Erythroblast (primary cell): ENCODE results near the gene AFAP1.
A peak's percentile ranks its signal among the peaks of the same experiment; 100 is the strongest.

Source experiments
- DNase-seq, 2 experiments: peaks; one replicate each; lab custom pipeline; 2025; lab: John Stamatoyannopoulos, UW
- GATA1 ChIP-seq: IDR thresholded peaks from 2 replicates; pipeline ENCODE4 v1.6.1; 2011; ENCODE audit warnings: low read depth, mild to moderate bottlenecking, control low read depth, low read length, moderate library complexity
- POLR2A ChIP-seq: IDR thresholded peaks from 2 replicates; pipeline ENCODE4 v1.6.1; 2011; ENCODE audit warnings: mild to moderate bottlenecking, low read length

The AFAP1 gene

DNA sequence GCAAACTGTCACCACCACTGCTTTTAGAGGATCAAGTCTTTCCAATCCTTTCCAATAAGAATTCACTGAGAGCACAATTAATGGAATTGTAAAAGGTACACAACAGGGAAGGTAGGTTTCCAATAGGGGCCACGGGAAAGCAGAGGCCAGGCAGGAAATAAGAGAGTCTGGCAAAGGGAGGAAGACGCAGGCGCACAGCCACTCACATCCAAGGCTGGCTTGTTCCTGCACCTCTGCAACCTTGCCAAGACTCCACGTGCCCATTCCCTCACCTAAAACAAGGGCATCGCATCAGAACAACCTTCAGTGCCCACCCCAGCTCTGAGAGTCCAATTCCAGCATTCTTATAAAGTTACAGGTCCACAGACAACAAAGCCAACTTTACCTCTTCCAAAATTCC, 81.2 kb downstream of the AFAP1 start:
- DNase-seq = no peak
- TF ChIP-seq POLR2A (no peak), GATA1 (no peak)

DNA sequence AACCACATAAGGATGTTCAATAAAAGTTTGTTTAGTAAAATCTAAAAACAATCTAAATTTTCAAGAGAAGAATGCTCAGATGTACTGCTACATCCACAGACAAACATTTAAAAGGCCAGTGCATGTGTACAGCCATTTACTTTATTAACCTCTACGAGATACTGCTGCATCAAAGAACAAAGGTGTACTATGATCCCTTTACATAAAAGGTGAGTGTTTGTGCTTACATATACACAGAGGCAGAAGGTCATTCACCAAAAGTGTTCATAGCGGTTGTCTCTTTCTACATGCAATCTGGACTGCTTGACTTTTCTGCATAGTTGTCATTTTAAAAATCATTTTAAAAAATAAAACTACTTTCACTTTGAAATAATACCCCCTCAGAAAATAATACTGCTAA, 81.7 kb downstream of the AFAP1 start:
- no peak for TF ChIP-seq POLR2A
- no peak for TF ChIP-seq GATA1
- no peak for DNase-seq

DNA sequence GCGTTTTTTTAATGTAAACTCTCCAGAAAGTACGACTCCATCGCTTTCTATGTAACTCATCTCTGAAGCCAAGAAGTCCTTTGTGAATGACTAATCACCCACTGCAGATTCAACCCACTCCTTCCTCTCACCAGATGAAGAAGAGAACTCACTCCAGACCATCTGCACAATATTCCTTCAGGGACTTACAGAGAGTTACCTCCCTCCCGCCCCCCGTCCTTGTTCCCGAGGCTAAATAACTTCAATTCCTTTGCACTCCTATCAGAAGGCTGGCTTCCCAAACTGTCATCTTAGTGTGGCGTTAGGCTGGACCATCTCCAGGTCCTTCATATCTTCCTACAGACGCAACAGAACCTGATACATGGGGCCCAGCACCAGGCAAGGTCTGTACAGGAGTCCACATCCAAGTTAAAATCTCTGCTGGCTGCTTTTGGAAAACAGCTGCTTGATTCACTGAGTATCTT, 82.4 kb downstream of the AFAP1 start:
- no peak for DNase-seq
- TF ChIP-seq GATA1 (no peak), POLR2A (no peak)

DNA sequence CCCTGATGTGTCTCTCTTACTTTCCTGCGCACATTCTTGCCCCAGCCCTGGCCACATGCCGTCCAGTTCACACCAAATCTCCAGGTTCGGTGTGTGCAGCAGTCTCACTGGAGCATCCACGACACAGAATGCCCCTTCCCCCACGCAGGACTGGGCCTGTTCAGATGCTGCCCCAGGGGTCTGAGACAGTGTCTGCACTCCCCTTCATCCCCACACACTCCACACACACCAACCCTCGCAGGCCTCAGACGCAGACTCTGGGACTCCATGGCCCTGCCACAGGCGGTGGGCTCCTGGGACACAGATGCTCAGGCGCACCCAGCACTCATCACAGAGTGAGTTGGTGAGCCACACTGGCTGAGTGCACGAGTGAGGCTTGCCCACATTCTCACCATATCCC, 83.9 kb downstream of the AFAP1 start:
- TF ChIP-seq POLR2A (no peak), GATA1 (no peak)
- no peak for DNase-seq

DNA sequence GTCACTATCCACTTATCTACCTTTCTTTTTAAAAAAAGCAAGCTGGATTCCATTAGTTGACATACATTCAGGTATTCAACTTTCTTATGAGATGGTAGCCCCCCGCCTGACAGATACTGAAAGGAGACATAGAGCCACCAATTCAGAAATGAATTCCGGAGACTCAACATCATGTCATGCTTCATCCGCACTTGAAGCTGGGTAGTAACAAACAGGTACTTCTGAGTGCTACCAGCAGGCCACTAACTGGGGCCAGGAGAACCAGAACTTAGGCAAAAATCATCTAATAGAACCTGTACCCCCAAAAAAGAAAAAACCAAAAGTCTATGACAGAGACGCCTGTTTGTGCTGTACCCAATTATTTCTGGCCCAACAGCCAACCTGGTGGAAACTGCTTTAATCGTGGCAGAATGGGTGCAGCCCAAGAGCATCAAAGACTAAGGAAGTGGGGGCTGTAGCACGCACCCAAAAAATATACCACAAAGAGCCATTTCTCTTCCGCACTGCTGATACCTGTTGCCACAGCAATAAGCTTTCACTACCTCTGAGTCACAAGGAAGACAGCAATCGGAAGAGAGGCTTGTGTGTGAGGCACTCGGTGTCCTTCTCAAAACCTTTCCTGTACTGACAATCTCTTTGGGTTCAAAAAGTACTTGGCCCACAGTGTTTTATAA, 84.8 kb downstream of the AFAP1 start:
- TF ChIP-seq GATA1 (no peak), POLR2A (no peak)
- no peak for DNase-seq

DNA sequence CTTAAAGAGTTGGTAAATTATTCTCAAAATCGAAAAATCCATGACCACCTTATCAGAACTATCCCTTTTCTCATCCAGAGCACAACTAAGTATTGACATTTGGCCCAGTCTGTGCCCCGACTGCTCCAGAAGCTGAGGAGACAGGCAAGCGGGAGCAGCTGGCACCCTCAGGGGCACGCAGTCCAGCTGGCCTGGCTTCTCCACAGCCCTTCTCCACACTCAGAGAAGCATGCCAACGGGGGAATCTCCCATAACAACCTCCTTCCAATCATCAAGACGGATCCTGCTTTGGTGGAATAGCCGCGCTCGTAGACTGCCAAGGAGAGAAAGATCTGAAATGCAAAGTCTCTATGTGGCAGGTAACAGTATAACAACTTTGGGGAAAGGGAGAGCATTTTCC, 85.4 kb downstream of the AFAP1 start:
- DNase-seq = no peak
- TF ChIP-seq GATA1 (no peak), POLR2A (no peak)

DNA sequence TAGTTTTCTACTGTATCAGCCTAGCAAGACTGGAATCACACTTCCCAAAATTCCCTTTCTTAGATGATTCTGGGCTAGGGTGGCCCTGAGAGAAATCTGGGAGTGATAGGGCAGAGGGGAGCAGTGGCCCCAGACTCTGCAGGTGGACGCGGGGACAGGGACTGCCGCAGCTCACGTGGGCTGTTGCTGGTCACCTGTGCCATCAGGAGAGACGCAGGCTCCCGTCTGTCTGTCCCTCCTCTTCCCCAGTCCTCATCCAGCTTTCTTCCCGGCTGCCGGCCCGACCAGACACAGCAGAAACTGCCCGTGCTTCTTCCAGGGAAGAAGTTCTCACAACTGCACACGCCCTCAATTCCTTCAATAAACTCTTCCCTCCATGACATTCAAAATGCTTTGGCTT, 86.4 kb downstream of the AFAP1 start:
- no peak for DNase-seq
- TF ChIP-seq GATA1 (no peak), POLR2A (no peak)

DNA sequence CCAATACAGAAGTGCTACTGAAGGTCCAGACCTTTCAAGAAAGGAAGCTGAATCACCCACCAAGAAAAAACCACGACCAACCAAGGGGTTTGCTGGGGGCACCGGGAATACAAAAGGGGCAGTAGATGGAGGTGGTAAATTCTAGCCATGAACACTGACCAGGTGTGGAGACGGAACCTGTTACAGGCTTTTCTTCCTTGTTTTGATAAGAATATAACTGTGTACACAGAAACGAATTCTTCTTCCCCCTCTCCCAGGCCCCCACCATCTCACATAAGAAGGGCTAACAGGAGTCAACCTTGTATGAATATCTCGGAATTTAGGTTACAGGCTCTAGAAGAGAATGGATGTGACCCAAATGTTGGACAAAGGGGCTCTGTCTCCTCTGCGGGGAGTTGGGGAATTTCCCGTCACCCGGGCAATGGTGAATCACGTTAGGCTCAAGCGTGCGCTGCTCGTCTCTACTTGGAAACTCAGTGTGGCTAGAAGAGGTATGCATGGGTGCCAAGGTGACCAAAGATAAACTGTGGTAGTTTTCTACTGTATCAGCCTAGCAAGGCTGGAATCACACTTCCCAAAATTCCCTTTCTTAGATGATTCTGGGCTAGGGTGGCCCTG, 87.0 kb downstream of the AFAP1 start:
- no peak for DNase-seq
- TF ChIP-seq POLR2A (no peak), GATA1 (no peak)

DNA sequence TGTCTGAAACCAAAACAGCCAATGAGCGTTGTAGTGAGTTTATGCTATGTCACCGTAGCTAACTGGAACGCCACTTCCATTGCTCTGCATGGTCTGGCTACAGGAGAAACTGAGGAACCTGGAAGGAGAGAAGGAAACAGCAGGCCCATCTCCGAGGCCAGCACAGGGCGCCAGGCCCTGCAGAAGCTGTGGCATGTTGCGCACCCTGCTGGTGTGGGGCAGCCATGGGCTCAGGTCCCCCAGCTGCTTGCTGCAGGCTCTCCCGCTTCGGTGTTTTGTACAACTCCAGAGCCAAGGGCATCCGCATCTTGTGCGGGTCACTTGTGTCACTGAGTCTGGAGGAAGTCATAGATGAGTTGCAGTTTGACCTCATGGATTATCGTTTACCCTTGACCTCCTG, 89.2 kb downstream of the AFAP1 start:
- peak; percentile 19 to 44 for DNase-seq
- no peak for TF ChIP-seq POLR2A
- TF ChIP-seq GATA1 = no peak

DNA sequence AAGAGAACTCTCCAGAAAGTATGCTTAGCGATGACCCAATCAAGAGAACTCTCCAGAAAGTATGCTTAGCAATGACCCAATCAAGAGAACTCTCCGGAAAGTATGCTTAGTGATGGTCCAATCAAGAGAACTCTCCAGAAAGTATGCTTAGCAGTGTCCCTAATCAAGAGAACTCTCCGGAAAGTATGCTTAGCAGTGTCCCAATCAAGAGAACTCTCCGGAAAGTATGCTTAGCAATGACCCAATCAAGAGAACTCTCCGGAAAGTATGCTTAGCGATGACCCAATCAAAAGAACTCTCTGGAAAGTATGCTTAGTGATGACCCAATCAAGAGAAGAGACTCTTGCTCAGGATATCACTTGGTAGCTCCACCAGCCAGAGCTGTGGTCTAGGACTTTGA, 92.5 kb downstream of the AFAP1 start:
- TF ChIP-seq POLR2A = no peak
- TF ChIP-seq GATA1 = no peak
- no peak for DNase-seq

DNA sequence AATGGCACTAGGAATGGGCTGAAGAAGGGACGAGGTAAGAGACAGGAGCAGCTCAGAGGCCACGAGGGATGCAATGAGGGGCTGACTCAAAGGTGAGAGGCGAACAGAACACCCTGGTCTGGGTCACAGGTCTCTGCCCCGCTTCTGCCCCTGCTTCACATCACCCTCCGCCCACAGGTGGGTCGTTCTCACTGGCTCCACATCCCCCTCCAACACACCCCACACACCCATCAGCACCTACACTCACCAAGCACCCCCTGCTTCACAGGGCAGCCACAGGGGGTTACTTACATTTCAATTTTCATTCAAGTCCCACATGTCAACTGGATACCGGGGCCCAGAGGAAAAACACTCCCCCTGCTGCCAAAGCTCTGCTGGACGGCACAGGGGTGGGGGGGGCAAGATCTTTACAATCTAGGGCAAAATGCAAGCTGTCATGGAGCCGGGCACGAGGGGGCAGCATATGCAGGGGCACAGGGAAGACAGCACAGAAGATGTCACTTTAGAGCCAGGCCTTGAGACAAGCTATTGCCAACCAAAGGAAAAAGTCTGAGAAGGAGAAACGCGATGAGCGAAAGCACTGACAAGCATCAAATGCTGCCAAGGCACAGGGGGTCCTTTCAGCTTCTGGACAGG, 94.0 kb downstream of the AFAP1 start:
- DNase-seq = no peak
- TF ChIP-seq GATA1 (no peak), POLR2A (no peak)

DNA sequence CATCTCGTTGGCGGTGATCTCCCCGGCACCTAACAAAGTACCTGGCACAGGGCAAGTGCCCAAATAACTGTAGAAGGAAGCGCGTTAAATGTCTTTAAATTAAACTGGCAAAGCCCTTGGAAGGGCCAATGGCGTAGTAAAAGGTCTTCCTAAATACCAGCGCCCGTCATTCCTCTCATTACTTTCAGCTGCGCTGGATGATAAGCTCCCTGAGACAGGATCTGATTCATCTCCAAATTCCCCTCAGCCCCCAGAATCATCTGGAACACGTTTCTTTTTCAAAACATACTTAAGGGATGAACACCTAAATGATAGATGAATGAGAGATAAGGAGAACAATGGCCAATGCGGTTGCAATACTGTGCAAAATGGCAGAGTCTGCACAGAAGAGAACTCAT, 95.1 kb downstream of the AFAP1 start:
- TF ChIP-seq GATA1 = no peak
- TF ChIP-seq POLR2A = no peak
- no peak for DNase-seq

DNA sequence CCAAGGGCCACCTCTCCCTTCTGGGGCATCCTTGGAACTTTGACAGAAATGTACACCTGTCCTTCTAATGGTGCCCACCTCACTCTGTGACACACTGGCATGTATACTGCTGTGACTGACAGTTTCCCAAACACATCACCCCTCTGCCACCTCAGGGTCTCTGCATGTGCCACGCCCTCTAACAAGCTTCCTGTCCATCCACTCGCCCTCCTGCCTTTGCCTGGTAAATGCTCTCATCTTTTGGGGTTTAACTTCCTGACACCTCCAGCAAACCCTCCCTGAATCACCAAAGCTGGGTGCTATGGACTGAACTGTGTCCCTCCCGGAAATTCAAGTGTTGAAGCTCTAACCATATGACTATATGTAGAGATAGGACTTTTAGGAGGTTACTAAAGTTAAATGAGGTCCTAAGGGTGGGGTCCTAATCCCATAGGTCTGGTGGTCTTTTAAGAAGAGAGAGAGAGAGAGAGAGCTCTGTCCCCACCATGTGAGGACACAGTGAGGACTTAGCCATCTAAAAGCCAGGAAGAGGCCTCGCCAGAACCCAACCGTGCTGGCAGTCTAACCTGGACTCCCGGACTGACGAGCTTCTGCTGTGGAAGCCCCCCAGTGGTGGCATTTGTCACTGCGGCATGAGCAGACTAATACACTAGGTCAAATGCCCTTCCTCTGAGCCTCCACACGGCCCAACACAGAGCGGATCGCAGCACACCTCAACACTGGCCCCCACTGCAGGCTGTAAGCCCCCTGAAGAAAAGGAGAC, 95.6 kb downstream of the AFAP1 start:
- peak; percentile 70 to 79 for DNase-seq
- TF ChIP-seq POLR2A (no peak), GATA1 (no peak)

DNA sequence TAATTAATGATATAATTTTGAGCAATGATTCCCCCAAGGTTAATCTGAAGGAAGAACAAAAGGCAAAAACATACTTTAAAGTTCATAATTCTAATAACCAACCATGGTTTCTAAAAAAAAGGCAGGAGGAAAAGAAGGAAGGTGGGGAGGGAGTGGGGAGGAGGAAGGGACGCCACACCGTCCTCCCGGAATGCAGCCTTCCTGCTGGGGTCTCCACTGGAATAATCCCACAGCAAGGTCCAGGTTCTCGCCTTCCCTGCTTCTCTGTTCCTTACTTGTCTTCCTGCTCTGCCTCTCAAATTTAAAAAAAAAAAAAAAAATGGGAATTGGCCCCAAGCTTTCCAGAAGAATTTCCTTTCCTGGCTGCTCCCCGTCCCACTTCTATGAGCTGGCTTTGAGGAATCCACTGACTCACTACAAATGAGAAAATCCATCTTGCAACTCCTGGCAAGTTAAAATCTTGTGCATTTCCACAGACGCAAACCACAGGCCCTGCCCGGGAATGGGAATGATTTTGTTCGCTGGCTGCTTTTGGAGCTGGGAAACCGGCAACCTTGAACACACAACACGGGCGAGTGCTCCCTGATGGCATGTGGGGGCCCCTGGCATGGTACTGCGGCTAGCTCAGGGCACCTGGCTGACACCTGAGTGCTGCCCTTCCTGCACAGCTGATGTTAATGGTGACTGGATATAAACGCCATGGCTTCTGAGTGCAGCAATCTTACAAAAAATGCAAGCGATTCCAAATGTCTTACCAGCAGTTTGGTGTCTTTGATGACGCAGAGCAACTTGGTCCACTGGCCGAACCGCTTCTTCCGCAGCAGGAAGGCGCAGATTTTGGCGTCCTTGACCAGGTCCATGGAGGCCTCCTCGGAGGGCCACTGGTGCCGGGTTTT, 97.0 kb downstream of the AFAP1 start:
- TF ChIP-seq GATA1 (no peak), POLR2A (no peak)
- DNase-seq = no peak
